DOHH2 (cell line): ENCODE data around the gene NFIX.

Source experiments
- EZH2phosphoT487 ChIP-seq: fragments of 200-600 bp; sonication (generic); IDR thresholded peaks from 2 replicates; pipeline ENCODE4 v1.6.1; 2017; ENCODE audit warnings: borderline replicate concordance, mild to moderate bottlenecking, antibody characterized with exemption, low read length, moderate library complexity, mixed read lengths
- TF ChIP-seq, protein P1 (sequence below): fragments of 200-600 bp; sonication (generic); IDR thresholded peaks from one replicate; pipeline ENCODE4 v1.5.1; 2014; ENCODE audit warnings: antibody characterized with exemption, mild to moderate bottlenecking, low read depth, low read length; ENCODE audit not compliant: poor library complexity, severe bottlenecking

DNA sequence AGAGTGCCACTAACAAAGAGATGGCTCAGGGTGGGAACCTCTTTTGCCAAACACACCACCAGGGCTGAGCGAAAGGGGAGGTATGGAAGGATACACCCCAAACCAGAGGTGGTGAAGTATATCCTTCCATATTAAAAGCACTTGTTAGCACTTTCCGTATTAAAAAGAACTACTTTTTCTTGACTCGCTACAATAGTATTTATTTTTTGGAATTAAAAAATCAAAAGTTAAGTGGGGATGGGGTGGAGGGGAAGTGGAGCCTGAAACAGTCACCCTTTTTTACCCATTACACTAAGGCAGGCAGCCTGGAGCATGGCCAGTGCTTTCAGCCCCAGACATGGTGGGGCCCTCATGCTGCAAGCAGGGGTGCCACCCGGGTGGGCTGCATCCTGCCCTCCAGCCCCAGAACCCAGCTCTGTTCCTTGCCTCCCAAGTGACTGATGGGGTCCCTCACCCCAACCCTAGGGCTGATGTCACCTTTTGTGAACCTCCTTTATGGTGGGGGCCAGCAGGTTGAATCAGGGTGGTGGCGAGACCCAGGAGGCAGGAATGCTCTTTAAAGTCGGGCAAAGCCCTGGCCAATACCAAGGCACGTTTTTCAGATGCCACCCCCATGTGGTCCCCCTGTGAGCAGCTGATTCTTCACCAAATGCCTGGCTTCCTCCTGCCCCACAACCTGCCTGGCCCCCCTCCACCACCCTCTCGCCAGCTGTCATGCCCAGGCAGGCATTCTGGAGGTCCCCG, 76.3 kb downstream of the NFIX start:
- TF ChIP-seq EZH2phosphoT487, result no peak
- TF ChIP-seq, protein P1, sequence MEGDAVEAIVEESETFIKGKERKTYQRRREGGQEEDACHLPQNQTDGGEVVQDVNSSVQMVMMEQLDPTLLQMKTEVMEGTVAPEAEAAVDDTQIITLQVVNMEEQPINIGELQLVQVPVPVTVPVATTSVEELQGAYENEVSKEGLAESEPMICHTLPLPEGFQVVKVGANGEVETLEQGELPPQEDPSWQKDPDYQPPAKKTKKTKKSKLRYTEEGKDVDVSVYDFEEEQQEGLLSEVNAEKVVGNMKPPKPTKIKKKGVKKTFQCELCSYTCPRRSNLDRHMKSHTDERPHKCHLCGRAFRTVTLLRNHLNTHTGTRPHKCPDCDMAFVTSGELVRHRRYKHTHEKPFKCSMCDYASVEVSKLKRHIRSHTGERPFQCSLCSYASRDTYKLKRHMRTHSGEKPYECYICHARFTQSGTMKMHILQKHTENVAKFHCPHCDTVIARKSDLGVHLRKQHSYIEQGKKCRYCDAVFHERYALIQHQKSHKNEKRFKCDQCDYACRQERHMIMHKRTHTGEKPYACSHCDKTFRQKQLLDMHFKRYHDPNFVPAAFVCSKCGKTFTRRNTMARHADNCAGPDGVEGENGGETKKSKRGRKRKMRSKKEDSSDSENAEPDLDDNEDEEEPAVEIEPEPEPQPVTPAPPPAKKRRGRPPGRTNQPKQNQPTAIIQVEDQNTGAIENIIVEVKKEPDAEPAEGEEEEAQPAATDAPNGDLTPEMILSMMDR, result no peak
